ENCODE results near the gene TUB. TPM values are rescaled to one million over a fixed set of nuclear protein-coding genes. Genes with fewer than 3 reads are reported as not detected.

The TUB gene
- total and polyA plus RNA-seq, 2 donors (not counting 1 experiment from before 2014, with no cell fraction given) = 9.6 to 10.4 TPM

DNA sequence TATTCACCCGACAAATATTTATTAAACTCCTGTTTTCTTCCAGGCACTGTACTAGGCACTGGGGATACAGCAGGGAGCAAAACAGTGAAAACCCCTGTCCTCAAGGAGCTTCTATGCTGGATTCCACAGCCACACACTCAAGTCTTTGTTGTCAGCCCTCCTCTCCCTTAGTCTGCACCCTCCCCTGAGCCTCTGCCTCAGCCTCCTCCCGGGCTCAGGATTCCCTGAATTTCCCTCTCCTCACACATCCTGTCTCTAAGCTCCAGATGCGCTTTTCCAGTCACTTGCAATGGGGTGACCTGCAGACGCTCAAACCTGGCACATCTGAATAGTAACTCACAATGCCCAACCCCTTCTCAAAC lies 13.5 kb upstream of the TUB start:
- Histone ChIP-seq H3K27ac (ENCODE audit: insufficient read depth, low read length) (no peak overlapping the region), H3K4me3 (replicated peaks in 1 of 4; ENCODE audit: control extremely low read depth in 1 of 4, insufficient read depth in 1 of 4, low read depth in 3 of 4, low read length in 4 of 4) (no peak overlapping the region), H3K4me1 (ENCODE audit: control insufficient read depth, extremely low read depth, insufficient read depth, low read length) (peaks cover 18% of the 10 kb centered on the region), H4K20me1 (ENCODE audit: control insufficient read depth, extremely low read depth, insufficient read depth, low read length) (no peaks in the 10 kb centered on the region), H3K9me3 (ENCODE audit: control insufficient read depth, insufficient read depth, low read depth, low read length) (no peaks in the 10 kb centered on the region), H3K9ac (ENCODE audit: insufficient read depth, low read length) (no peak overlapping the region), H3K36me3 (ENCODE audit: control insufficient read depth, insufficient read depth, low read length) (no peaks in the 10 kb centered on the region), H3K79me2 (ENCODE audit: control insufficient read depth, insufficient read depth, low read length) (no peaks in the 10 kb centered on the region), H3K4me2 (ENCODE audit: extremely low read depth, insufficient read depth, low read length) (no peak overlapping the region), H2AFZ (ENCODE audit: low read length) (no peak overlapping the region), H3K27me3 (ENCODE audit: control insufficient read depth, insufficient read depth, low read length) (peaks cover 2% of the 10 kb centered on the region)
- TF ChIP-seq, protein P1, sequence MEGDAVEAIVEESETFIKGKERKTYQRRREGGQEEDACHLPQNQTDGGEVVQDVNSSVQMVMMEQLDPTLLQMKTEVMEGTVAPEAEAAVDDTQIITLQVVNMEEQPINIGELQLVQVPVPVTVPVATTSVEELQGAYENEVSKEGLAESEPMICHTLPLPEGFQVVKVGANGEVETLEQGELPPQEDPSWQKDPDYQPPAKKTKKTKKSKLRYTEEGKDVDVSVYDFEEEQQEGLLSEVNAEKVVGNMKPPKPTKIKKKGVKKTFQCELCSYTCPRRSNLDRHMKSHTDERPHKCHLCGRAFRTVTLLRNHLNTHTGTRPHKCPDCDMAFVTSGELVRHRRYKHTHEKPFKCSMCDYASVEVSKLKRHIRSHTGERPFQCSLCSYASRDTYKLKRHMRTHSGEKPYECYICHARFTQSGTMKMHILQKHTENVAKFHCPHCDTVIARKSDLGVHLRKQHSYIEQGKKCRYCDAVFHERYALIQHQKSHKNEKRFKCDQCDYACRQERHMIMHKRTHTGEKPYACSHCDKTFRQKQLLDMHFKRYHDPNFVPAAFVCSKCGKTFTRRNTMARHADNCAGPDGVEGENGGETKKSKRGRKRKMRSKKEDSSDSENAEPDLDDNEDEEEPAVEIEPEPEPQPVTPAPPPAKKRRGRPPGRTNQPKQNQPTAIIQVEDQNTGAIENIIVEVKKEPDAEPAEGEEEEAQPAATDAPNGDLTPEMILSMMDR (conservative IDR thresholded peaks at IDR 0.05 in 1 of 2, IDR thresholded peaks at IDR 0.05 in 1 of 2; ENCODE audit: low read depth in 1 of 2, low read length in 2 of 2) = no peak
- no peak for TF ChIP-seq EZH2 (IDR thresholded peaks at IDR 0.05; ENCODE audit: low read length, missing control alignments)
- no peak for DNase-seq (ENCODE audit: low read depth in 2 of 2)

DNA sequence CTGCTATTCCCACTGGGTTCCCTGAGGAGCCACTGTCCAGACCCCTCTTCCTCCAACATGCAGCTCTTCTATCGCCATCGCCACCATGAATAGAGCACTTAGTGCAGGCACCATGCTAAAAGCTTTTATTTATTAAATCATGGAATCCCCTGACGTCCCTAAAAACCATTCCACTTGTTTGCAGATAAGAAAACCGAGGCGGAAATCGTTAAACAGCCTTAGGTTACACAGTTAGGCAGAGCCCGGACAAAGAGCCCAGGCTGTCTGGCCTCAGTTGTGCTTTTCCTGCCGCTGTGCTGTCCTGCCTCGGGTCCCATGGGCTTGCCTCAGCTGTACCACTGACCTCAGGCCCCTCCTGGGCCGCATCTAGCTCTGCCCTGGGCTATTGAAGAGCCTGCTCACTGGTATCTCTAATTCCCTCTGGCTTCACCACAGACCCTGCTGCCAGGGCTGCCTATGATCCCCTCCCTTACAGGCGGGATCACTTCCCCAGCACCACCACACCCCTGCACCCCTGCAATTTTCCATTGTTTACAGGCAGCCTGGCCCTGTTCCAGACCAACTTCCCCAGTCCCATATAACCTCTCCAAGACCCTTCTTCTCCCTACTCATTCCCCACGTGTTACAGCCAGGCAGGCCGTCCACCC lies 13.0 kb upstream of the TUB start:
- H4K20me1 ChIP-seq (ENCODE audit: control insufficient read depth, extremely low read depth, insufficient read depth, low read length) = no peaks in the 10 kb centered on the region
- no peaks in the 10 kb centered on the region for H3K79me2 ChIP-seq (ENCODE audit: control insufficient read depth, insufficient read depth, low read length)
- H3K4me2 ChIP-seq (ENCODE audit: extremely low read depth, insufficient read depth, low read length) = no peak overlapping the region
- H3K4me1 ChIP-seq (ENCODE audit: control insufficient read depth, extremely low read depth, insufficient read depth, low read length) = peaks cover 13% of the 10 kb centered on the region
- TF ChIP-seq EZH2 (IDR thresholded peaks at IDR 0.05; ENCODE audit: low read length, missing control alignments) = no peak
- TF ChIP-seq, protein P1 (conservative IDR thresholded peaks at IDR 0.05 in 1 of 2, IDR thresholded peaks at IDR 0.05 in 1 of 2; ENCODE audit: low read depth in 1 of 2, low read length in 2 of 2) = no peak
- DNase-seq (ENCODE audit: low read depth in 2 of 2) = no peak
- H2AFZ ChIP-seq (ENCODE audit: low read length) = no peak overlapping the region
- no peaks in the 10 kb centered on the region for H3K9me3 ChIP-seq (ENCODE audit: control insufficient read depth, insufficient read depth, low read depth, low read length)
- H3K4me3 ChIP-seq (replicated peaks in 1 of 4; ENCODE audit: control extremely low read depth in 1 of 4, insufficient read depth in 1 of 4, low read depth in 3 of 4, low read length in 4 of 4) = no peak overlapping the region
- peaks cover 4% of the 10 kb centered on the region for H3K27me3 ChIP-seq (ENCODE audit: control insufficient read depth, insufficient read depth, low read length)
- H3K27ac ChIP-seq (ENCODE audit: insufficient read depth, low read length) = no peak overlapping the region
- H3K36me3 ChIP-seq (ENCODE audit: control insufficient read depth, insufficient read depth, low read length) = no peaks in the 10 kb centered on the region
- no peak overlapping the region for H3K9ac ChIP-seq (ENCODE audit: insufficient read depth, low read length)

DNA sequence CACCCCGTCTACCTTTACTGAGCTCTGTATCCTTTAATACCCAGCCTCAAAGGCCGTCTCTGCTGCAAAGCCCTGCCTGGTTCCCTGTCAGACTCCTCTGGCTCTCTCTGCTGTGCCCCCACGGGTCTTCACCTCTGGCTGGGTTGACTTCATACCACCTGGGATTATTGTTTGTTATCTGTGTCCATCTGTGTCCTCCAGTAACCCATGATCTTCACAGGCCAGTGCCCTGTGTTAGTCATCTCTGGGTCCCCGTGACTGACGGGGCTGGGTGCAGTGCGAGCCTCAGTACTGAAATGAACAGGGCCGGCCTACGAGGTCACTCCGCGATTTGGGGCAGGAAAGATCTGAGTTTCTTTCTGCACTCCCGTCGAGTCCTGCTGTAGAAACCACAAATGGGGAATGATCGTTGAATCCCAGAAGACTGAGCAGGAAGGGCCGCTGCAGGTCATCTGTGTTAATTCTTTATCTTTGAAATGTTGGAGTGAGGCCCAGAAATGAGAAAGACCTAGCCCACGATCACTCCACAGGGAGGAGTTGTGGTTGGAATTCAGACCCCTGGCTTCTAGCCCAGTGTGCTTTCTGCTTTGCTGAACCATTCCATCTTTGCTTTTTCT lies 12.3 kb upstream of the TUB start:
- H3K9ac ChIP-seq (ENCODE audit: insufficient read depth, low read length) = no peak overlapping the region
- peak overlapping the region; percentile 73 for H3K4me2 ChIP-seq (ENCODE audit: extremely low read depth, insufficient read depth, low read length)
- H3K4me3 ChIP-seq (replicated peaks in 1 of 4; ENCODE audit: control extremely low read depth in 1 of 4, insufficient read depth in 1 of 4, low read depth in 3 of 4, low read length in 4 of 4) = peak overlapping the region in 3 of 4 experiments; percentile 4 to 25 (median 11)
- peak overlapping the region; percentile 9 for H2AFZ ChIP-seq (ENCODE audit: low read length)
- no peak for TF ChIP-seq EZH2 (IDR thresholded peaks at IDR 0.05; ENCODE audit: low read length, missing control alignments)
- TF ChIP-seq, protein P1 (conservative IDR thresholded peaks at IDR 0.05 in 1 of 2, IDR thresholded peaks at IDR 0.05 in 1 of 2; ENCODE audit: low read depth in 1 of 2, low read length in 2 of 2) = no peak
- peak; percentile 92 for DNase-seq (ENCODE audit: low read depth in 2 of 2)
- H3K9me3 ChIP-seq (ENCODE audit: control insufficient read depth, insufficient read depth, low read depth, low read length) = no peaks in the 10 kb centered on the region
- peak overlapping the region; percentile 6 for H3K27ac ChIP-seq (ENCODE audit: insufficient read depth, low read length)
- peaks cover 11% of the 10 kb centered on the region for H3K4me1 ChIP-seq (ENCODE audit: control insufficient read depth, extremely low read depth, insufficient read depth, low read length)
- no peaks in the 10 kb centered on the region for H3K79me2 ChIP-seq (ENCODE audit: control insufficient read depth, insufficient read depth, low read length)
- no peaks in the 10 kb centered on the region for H4K20me1 ChIP-seq (ENCODE audit: control insufficient read depth, extremely low read depth, insufficient read depth, low read length)
- H3K27me3 ChIP-seq (ENCODE audit: control insufficient read depth, insufficient read depth, low read length) = peaks cover 4% of the 10 kb centered on the region
- no peaks in the 10 kb centered on the region for H3K36me3 ChIP-seq (ENCODE audit: control insufficient read depth, insufficient read depth, low read length)

Data from fibroblast of lung (primary cell).